NOMO-1 (cell line): ENCODE results near the gene RHOB.
"Not testable (repeated sequence)": the region's sequence is repeated elsewhere in the genome, so short reads cannot be mapped to it uniquely, and the experiment has no call there.

ENCODE experiments used
- DNase-seq, 2 experiments: peaks; one replicate each; lab custom pipeline; 2025; ENCODE audit not compliant: unreplicated experiment in 2 of 2; lab: John Stamatoyannopoulos, UW

The RHOB gene

DNA sequence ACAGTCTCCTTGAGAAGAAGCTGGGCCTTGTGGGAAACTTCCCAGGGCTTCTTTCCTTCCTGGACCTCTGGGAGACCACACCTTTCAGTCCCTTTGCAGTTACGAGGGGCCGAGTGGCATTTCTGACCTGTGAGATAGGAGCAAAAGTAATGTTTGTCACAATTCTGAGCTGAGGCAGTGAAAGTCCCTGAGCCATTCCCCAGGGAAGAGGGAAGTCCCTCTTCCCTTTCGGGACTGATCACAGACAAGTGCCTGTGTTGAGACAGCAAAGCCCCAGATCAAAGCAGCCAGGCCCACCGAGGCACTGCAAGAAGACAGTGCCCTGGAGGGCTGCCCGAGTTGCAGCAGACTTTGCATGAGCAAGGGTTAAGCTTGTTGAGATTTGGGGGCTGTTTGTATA is 41.9 kb downstream of the RHOB start:
- no peak for DNase-seq

DNA sequence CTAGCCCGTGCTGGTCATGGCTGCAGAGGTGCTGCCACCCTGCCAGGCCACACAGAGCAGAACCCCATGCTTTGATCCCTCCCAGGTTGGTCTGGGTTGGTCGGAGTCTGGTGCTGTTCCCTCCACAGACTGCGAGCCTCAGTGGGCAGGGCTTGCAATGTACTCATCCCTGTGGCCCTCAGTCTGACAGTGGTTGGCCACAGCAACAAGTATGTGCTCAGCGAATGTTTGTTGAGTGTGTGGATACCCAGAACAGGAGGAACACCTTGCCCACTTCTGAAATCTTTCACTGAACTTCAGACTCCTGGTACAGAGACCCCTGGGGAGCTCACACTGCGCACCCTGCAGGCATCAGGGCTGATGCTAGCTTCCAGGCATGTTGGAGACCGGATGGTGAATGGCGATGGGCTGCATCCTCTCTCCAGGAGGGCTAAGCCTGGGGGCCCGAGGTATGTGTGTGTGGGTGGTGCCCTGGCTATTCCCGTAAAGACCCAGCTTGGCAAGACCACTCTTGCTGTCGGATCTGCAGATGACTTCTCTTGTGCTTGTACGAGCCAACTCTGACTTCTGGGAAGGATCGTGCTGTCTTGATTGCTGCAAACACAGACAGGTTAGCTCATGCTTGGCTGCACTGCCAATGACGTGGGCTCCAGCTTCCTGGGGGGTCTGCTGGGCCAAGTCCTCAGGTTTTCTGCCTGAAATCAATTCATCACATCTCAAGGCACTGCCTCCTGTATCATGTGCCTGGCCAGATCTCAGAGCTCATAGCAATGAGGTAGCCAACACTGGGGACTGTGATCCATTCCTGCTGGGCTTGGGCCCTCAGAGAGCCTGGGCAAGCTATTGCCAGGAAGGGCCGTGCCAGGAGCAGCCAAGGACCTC is 43.7 kb downstream of the RHOB start:
- no peak for DNase-seq

DNA sequence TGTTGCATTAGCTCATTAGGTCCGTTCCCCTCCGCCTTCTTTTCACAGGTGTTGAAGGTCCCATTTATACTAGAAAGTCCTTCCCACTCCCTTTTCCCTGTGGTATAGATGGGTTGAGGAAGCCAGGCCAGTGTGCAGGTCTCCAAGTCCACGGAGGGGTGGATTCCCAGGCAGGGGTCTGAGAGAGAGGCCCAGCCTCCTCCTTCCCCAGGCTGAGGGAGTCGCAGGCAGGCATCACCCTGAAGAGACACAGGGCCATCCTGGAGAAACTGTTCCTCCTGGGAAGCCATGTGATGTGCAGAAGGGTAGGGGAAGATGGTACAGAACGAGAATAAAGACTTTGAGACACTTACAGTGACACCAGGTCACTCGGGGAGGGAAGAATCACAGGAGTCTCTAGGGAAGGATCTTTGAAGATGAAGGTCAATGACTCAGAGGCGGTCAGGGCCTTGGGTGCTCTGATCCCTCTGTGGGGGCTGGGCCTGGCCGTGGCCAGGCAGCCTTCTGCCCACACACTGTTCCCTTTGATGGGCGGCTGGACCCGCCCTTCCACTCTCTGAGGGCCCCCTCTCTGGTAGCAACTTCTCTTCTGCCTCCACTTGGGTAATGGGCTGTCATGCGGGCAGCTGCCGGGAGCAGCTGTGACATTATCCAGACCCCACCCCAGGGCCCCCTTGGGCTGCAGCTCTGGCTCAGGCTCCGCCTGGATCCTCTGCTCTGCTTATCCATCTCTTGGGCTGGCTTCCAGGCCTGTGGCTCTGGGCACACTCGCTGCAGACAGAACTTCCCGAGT is 45.1 kb downstream of the RHOB start:
- no peak for DNase-seq

DNA sequence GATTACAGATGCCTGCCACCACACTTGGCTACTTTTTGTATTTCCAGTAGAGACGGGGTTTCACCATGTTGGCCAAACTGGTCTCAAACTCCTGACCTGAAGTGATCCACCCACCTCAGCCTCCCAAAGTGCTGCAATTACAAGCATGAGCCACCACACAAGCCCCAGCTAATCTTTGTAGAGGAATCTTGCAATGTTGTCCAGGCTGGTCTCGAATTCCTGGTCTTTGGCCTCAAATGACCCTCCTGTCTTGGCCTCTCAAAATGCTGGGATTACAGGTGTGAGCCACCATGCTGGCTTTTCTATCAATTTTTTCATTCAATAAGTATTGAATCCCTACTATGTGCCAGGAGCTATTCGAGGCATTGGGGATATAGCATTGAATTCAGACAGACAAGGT is 46.2 kb downstream of the RHOB start:
- DNase-seq: not testable (repeated sequence)

DNA sequence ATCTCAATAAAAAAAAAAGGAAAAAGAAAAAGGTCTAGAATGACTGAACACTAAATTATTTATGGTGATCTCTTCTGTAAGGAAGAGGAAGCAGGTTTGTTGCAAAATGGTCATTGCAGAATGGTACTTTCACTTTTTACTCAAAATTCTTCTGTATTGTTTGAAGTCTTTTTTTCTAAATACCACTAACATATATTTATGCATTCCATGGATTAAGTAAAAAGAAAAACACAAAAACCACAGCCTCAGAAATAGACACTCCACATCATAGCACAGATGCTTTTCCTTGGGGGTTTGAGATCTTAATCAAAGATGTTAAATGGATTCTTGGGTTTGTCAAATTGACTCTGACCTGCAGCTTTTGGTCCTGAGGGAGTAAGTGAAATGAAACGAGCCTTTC is 47.4 kb downstream of the RHOB start:
- peak; percentile 54 to 84 for DNase-seq

DNA sequence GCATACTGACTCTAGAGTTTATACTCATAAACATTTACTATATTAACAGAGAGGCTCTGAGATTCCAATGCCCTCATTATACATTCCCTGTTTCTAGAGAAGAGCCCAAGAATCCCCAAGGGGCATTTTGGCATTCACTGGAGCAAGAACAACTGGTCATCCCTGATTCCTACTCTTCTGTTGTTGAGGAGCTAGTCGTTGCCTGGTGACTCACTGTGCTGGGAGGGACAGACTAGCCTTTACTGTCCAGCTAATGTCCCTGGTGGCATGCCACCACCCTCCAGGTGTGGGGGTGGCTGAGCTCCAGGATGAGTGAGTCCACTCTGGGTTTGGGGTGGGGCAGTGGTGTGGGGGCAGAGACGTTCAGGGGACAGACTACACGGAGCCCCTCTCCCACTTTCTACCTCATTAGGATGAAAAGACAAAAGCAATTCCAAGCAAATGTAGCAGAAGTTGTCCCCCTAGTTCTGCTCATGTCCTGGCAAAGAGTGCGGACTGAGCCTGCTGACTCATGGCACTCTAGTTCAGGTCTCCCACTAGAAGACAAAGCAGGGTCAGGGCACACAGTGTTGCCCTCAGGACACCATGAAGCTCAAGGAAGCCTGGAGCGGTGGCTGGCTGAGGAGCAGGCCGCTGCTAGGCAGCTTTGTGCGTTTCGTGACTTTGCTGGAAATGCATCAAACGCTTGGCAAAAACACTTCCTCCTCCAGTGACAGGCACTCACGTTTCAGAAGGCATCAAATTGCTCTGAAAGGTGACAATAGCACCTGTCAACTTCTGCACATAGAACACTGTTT is 49.4 kb downstream of the RHOB start:
- DNase-seq: no peak

DNA sequence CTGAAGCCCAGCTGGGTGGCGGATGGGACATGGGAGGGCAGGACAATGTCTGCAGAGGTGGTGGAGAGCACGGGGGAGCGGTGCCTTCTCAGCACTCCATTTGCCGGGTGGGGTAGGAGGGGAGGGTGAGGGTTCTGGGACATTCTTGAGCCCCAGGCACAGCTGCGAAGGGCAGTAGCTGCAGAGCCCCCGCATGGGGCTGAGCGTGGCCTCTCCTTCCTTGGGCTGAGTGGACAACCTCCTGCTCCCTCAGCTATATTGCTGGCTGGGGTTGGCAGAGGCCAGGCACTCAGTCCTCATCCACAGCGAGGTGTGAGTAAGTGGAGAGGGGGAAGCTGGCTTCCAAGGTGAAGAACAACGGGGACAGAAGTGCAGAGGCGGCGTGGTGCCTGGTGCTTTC is 50.1 kb downstream of the RHOB start:
- no peak for DNase-seq
